Spleen (tissue), 7 donors: ENCODE results near the gene HSBP1.

Experiments
- POLR2A ChIP-seq, 3 donors: fragments of 450-650 bp; IDR thresholded peaks; one replicate each; pipeline ENCODE4 v1.5.1; 2017; ENCODE audit warnings: antibody characterized with exemption in 3 of 3, mild to moderate bottlenecking in 1 of 3
- POLR2AphosphoS5 ChIP-seq, 3 donors: sonication (generic); formaldehyde crosslinking; IDR thresholded peaks; one replicate each; pipeline ENCODE4 v1.5.1; 2017; ENCODE audit warnings: antibody characterized with exemption in 3 of 3
- TF ChIP-seq, protein P1 (sequence below), 11 experiments: fragments of 200-600 bp in 7 of 11; fragments of 450-650 bp in 4 of 11; sonication (generic) in 4 of 11; IDR thresholded peaks in 8 of 11; conservative IDR thresholded peaks in 3 of 11; 1 replicate in 7 of 11; 2 replicates in 4 of 11; pipeline versions ENCODE4 v1.4.0 to v1.8.0; 2016 to 2021; ENCODE audit warnings: antibody characterized with exemption in 11 of 11, inconsistent platforms in 4 of 11, mild to moderate bottlenecking in 1 of 11
- donor health status: DM: no; HTN: no; CAD: no; lungs with moderate emphysema.
- donor health status: DM: no; HTN: no; CAD: no.
- donor health status: DM: no; HTN: no; CAD: no.

GRCh38 chr16:83849421-83849820, 41.6 kb downstream of the HSBP1 start:
- TF ChIP-seq, protein P1, sequence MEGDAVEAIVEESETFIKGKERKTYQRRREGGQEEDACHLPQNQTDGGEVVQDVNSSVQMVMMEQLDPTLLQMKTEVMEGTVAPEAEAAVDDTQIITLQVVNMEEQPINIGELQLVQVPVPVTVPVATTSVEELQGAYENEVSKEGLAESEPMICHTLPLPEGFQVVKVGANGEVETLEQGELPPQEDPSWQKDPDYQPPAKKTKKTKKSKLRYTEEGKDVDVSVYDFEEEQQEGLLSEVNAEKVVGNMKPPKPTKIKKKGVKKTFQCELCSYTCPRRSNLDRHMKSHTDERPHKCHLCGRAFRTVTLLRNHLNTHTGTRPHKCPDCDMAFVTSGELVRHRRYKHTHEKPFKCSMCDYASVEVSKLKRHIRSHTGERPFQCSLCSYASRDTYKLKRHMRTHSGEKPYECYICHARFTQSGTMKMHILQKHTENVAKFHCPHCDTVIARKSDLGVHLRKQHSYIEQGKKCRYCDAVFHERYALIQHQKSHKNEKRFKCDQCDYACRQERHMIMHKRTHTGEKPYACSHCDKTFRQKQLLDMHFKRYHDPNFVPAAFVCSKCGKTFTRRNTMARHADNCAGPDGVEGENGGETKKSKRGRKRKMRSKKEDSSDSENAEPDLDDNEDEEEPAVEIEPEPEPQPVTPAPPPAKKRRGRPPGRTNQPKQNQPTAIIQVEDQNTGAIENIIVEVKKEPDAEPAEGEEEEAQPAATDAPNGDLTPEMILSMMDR (IDR thresholded peaks at IDR 0.05 in 8 of 11, conservative IDR thresholded peaks at IDR 0.05 in 3 of 11): no peak
- TF ChIP-seq POLR2A (IDR thresholded peaks at IDR 0.05) (no peak), POLR2AphosphoS5 (IDR thresholded peaks at IDR 0.05) (no peak)
